SW 1271 (cell line): ENCODE measurements around the gene GAGE12E.
"Not testable (repeated sequence)": the region's sequence is repeated elsewhere in the genome, so short reads cannot be mapped to it uniquely, and the experiment has no call there.

Source experiments
- DNase-seq, 2 experiments: peaks; one replicate each; lab custom pipeline; 2025; lab: John Stamatoyannopoulos, UW

Gene GAGE12E, protein sequence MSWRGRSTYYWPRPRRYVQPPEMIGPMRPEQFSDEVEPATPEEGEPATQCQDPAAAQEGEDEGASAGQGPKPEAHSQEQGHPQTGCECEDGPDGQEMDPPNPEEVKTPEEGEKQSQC

DNA sequence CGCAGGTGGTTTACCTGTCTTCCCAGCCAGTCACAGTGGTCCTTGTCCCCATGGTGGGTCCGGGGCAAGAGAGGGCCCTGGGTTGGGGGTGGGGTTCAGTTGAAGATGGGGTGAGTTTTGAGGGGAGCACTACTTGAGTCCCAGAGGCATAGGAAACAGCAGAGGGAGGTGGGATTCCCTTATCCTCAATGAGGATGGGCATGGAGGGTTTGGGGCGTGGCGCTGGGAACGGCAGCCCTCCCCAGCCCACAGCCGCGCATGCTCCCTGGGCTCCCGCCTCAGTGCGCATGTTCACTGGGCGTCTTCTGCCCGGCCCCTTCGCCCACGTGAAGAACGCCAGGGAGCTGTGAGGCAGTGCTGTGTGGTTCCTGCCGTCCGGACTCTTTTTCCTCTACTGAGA lies at the start of gene GAGE12E:
GAGE12E (plus strand) TSS at position 301 of the 400 bp plus-strand sequence. CDS start 1,155 bp downstream, outside the sequence.
- not testable (repeated sequence) for DNase-seq

DNA sequence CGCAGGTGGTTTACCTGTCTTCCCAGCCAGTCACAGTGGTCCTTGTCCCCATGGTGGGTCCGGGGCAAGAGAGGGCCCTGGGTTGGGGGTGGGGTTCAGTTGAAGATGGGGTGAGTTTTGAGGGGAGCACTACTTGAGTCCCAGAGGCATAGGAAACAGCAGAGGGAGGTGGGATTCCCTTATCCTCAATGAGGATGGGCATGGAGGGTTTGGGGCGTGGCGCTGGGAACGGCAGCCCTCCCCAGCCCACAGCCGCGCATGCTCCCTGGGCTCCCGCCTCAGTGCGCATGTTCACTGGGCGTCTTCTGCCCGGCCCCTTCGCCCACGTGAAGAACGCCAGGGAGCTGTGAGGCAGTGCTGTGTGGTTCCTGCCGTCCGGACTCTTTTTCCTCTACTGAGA lies 19.2 kb upstream of the GAGE12E start, which contains the start of gene GAGE12C:
GAGE12C (plus strand) TSS at position 301 of the 400 bp plus-strand sequence. CDS start 1,155 bp downstream, outside the sequence.
- DNase-seq, result not testable (repeated sequence)

DNA sequence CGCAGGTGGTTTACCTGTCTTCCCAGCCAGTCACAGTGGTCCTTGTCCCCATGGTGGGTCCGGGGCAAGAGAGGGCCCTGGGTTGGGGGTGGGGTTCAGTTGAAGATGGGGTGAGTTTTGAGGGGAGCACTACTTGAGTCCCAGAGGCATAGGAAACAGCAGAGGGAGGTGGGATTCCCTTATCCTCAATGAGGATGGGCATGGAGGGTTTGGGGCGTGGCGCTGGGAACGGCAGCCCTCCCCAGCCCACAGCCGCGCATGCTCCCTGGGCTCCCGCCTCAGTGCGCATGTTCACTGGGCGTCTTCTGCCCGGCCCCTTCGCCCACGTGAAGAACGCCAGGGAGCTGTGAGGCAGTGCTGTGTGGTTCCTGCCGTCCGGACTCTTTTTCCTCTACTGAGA lies 9.7 kb upstream of the GAGE12E start, which contains the start of gene GAGE12D:
GAGE12D (plus strand) TSS at position 301 of the 400 bp plus-strand sequence. CDS start 1,155 bp downstream, outside the sequence.
- not testable (repeated sequence) for DNase-seq

DNA sequence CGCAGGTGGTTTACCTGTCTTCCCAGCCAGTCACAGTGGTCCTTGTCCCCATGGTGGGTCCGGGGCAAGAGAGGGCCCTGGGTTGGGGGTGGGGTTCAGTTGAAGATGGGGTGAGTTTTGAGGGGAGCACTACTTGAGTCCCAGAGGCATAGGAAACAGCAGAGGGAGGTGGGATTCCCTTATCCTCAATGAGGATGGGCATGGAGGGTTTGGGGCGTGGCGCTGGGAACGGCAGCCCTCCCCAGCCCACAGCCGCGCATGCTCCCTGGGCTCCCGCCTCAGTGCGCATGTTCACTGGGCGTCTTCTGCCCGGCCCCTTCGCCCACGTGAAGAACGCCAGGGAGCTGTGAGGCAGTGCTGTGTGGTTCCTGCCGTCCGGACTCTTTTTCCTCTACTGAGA lies 9.5 kb downstream of the GAGE12E start, which contains the start of gene GAGE12F:
GAGE12F (plus strand) TSS at position 301 of the 400 bp plus-strand sequence. CDS start 1,155 bp downstream, outside the sequence.
- DNase-seq, result not testable (repeated sequence)

DNA sequence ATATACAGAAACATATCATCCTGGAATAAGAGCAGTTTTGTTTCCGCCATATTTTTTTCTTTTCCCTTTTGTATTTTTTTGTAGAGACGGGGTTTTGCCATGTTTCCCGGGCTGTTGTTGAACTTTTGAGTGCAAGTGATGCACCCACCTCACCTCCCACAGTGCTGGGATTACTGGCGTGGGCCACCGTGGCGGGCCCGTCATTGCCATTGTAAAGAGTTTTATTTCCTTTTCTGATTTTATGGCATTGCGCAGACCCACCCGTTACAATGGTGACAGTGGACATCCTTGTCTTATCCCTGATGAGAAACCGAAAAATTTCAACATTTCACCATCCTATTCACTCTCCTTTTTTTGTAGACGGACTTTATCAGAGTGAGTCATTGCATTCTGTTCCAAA lies 17.6 kb downstream of the GAGE12E start:
- DNase-seq, result not testable (repeated sequence)

DNA sequence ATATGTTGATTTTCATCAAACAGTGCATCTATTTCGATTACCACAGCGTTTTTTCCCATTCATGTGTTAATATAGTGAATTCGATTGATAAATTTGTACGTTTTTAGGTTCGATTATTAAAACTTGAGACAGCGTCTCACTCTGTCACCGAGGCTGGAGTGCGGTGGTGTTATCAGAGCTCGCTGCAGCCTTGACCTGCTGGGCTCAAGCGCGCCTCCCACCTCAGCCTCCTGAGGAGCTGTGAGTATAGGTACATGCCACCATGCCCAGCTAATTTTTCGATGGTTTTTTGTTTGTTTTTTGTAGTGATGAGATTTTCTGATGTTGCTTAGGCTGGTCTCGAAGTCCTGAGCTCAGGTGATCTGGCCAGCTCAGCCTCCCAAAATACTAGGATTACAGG lies 18.1 kb downstream of the GAGE12E start:
- DNase-seq, result not testable (repeated sequence)

DNA sequence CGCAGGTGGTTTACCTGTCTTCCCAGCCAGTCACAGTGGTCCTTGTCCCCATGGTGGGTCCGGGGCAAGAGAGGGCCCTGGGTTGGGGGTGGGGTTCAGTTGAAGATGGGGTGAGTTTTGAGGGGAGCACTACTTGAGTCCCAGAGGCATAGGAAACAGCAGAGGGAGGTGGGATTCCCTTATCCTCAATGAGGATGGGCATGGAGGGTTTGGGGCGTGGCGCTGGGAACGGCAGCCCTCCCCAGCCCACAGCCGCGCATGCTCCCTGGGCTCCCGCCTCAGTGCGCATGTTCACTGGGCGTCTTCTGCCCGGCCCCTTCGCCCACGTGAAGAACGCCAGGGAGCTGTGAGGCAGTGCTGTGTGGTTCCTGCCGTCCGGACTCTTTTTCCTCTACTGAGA lies 19.0 kb downstream of the GAGE12E start, which contains the start of gene GAGE12G:
GAGE12G (plus strand) TSS at position 301 of the 400 bp plus-strand sequence. CDS start 1,155 bp downstream, outside the sequence.
- DNase-seq, result not testable (repeated sequence)

DNA sequence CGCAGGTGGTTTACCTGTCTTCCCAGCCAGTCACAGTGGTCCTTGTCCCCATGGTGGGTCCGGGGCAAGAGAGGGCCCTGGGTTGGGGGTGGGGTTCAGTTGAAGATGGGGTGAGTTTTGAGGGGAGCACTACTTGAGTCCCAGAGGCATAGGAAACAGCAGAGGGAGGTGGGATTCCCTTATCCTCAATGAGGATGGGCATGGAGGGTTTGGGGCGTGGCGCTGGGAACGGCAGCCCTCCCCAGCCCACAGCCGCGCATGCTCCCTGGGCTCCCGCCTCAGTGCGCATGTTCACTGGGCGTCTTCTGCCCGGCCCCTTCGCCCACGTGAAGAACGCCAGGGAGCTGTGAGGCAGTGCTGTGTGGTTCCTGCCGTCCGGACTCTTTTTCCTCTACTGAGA lies 28.6 kb downstream of the GAGE12E start, which contains the start of gene GAGE12H:
GAGE12H (plus strand) TSS at position 301 of the 400 bp plus-strand sequence. CDS start 1,155 bp downstream, outside the sequence.
- DNase-seq, result not testable (repeated sequence)

DNA sequence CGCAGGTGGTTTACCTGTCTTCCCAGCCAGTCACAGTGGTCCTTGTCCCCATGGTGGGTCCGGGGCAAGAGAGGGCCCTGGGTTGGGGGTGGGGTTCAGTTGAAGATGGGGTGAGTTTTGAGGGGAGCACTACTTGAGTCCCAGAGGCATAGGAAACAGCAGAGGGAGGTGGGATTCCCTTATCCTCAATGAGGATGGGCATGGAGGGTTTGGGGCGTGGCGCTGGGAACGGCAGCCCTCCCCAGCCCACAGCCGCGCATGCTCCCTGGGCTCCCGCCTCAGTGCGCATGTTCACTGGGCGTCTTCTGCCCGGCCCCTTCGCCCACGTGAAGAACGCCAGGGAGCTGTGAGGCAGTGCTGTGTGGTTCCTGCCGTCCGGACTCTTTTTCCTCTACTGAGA lies 38.1 kb downstream of the GAGE12E start, which contains the start of gene GAGE2A:
GAGE2A (plus strand) TSS at position 301 of the 400 bp plus-strand sequence. CDS start 1,155 bp downstream, outside the sequence.
- DNase-seq, result not testable (repeated sequence)

DNA sequence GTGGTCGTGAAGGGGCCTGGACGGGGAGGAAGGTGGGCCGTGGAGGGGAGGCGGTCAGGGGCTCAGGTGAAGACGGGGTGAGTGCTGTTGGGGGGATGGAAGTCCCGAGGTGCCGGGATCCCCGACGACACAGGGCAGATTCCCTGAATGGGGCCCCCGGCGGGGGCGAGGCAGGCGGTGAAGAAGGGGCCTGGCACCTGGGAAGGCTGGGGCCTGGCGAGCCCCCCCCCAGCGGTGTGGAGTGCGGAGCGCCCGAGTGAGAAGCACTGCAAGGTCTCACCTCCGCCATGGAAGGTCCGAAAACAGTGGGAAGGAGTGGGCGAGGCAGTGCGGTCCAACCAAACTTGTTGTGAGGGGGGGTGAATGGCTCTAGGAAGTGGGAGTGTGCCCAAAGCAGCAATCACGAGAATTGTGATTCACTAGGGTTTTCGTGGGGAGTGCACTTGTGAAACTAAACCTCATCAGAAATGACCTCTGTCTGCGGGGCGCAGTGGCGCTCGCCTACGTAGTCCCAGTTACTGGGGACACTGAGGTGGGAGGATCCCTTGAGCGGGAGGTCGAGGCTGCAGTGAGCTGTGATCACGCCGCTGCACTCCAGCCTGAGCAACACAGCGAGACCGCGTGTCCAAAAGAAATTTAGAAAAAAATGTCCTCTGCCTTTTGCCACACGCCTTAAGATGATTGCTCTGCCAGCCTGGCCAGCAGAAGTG lies 38.8 kb downstream of the GAGE12E start:
- DNase-seq, result not testable (repeated sequence)

DNA sequence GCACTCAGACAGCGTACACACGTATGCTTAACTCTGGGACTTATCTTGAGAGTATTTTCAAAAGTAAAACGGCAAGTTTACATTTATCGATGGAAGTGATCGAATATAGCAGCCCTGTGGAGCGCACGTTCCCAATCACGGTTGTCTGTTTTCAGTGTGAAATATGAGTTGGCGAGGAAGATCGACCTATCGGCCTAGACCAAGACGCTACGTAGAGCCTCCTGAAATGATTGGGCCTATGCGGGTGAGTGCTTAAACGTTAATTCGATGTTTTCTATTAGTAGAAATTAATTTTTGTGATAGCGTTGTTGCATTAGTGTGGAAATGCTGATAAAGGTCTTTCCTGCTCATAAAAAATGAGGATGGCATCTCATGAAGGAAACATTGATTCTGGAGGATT lies 39.4 kb downstream of the GAGE12E start:
- not testable (repeated sequence) for DNase-seq

DNA sequence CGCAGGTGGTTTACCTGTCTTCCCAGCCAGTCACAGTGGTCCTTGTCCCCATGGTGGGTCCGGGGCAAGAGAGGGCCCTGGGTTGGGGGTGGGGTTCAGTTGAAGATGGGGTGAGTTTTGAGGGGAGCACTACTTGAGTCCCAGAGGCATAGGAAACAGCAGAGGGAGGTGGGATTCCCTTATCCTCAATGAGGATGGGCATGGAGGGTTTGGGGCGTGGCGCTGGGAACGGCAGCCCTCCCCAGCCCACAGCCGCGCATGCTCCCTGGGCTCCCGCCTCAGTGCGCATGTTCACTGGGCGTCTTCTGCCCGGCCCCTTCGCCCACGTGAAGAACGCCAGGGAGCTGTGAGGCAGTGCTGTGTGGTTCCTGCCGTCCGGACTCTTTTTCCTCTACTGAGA lies 47.6 kb downstream of the GAGE12E start, which contains the start of gene GAGE1:
GAGE1 (plus strand) TSS at position 301 of the 400 bp plus-strand sequence. CDS start 1,155 bp downstream, outside the sequence.
- DNase-seq, result not testable (repeated sequence)
